GM21737 (cell line): ENCODE measurements around the gene PPIP5K1.

Source experiments
- ATAC-seq: cut with Tn5 transposase; IDR thresholded peaks from one replicate; pipeline ENCODE4 v1.9.1; 2021; ENCODE audit warnings: mild to moderate bottlenecking, moderate library complexity; ENCODE audit not compliant: unreplicated experiment

The PPIP5K1 gene

GRCh38 chr15:43519196-43519595 is 70.8 kb downstream of the PPIP5K1 start:
- no peak for ATAC-seq

- ATAC-seq, result no peak
These were observed 71.7 kb downstream of the PPIP5K1 start for GRCh38 chr15:43518197-43518761.

- no peak for ATAC-seq
These were observed 72.4 kb downstream of the PPIP5K1 start, which contains the start of gene MAP1A for GRCh38 chr15:43517354-43518196. Gene MAP1A (plus strand): TSS chr15:43517608. CDS start chr15:43521474, 3,866 bp downstream.

- ATAC-seq, result no peak
These were observed 73.1 kb downstream of the PPIP5K1 start for GRCh38 chr15:43516801-43517353.

GRCh38 chr15:43516185-43516584 is 73.8 kb downstream of the PPIP5K1 start:
- ATAC-seq, result no peak

- no peak for ATAC-seq
These were observed 74.3 kb downstream of the PPIP5K1 start for GRCh38 chr15:43515741-43516140.

- ATAC-seq, result no peak
These were observed 75.6 kb downstream of the PPIP5K1 start for GRCh38 chr15:43514241-43515057.

- ATAC-seq, result no peak
These were observed 76.5 kb downstream of the PPIP5K1 start for GRCh38 chr15:43513550-43513949.

GRCh38 chr15:43511012-43511885 is 78.8 kb downstream of the PPIP5K1 start:
- ATAC-seq, result no peak

- ATAC-seq, result peak; percentile 95
These were observed 79.6 kb downstream of the PPIP5K1 start for GRCh38 chr15:43510200-43511011.

GRCh38 chr15:43509660-43510199 is 80.3 kb downstream of the PPIP5K1 start:
- ATAC-seq, result no peak

- ATAC-seq, result no peak
These were observed 80.9 kb downstream of the PPIP5K1 start for GRCh38 chr15:43508991-43509659.

- ATAC-seq, result no peak
These were observed 81.6 kb downstream of the PPIP5K1 start for GRCh38 chr15:43508421-43508820.

GRCh38 chr15:43505738-43506137 is 84.3 kb downstream of the PPIP5K1 start:
- ATAC-seq, result no peak

GRCh38 chr15:43499635-43500034 is 90.4 kb downstream of the PPIP5K1 start:
- no peak for ATAC-seq

- ATAC-seq, result no peak
These were observed 91.0 kb downstream of the PPIP5K1 start for GRCh38 chr15:43498990-43499389.

GRCh38 chr15:43493703-43494472 is 96.1 kb downstream of the PPIP5K1 start:
- no peak for ATAC-seq
